OCI-LY7 (cell line): ENCODE measurements around the gene LY6G5C.

Experiments used
- EZH2phosphoT487 ChIP-seq: fragments of 200-600 bp; sonication (generic); IDR thresholded peaks from 2 replicates; pipeline ENCODE4 v1.6.1; 2018; ENCODE audit warnings: low read depth, borderline replicate concordance, mild to moderate bottlenecking, mixed run types, antibody characterized with exemption, low read length, moderate library complexity, mixed read lengths
- TF ChIP-seq, protein P1 (sequence below): fragments of 200-600 bp; sonication (generic); conservative IDR thresholded peaks from 2 replicates; pipeline ENCODE4 v1.5.1; 2014; ENCODE audit warnings: mild to moderate bottlenecking, antibody characterized with exemption, low read length, moderate library complexity, mixed read lengths

DNA sequence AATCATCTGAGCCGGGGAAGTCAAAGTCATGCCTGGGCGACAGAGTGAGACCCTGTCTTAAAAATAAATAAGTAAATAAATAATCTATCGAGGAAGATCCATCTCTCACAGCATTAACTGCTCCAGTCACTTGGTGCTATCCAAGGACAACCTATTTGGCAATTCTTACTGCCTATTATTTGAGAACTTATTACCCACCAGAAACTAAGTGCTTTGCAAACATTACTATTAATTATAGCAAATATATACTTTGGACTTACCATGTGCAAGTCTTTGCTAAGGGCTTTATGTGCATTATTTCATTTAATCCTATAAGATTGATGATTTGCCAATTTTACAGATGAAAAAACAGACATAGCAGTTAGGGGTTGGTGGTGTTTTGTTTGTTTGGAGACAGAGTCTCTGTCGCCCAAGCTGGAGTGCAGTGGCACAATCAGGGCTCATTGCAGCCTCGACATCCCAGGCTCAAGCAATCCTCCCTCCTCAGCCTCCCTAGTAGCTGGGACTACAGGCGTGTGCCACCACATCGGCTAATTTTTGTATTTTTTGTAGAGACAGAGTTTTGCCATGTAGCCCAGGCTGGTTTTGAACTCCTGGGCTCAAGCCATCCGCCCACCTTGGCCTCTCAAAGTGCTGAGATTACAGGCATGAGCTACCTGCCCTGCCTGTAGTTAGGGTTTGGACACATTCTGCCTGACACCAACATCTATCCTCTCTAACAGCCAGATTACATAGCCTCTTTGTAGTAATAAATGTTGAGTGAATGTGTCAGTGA, 26.1 kb downstream of the LY6G5C start:
- TF ChIP-seq, protein P1, sequence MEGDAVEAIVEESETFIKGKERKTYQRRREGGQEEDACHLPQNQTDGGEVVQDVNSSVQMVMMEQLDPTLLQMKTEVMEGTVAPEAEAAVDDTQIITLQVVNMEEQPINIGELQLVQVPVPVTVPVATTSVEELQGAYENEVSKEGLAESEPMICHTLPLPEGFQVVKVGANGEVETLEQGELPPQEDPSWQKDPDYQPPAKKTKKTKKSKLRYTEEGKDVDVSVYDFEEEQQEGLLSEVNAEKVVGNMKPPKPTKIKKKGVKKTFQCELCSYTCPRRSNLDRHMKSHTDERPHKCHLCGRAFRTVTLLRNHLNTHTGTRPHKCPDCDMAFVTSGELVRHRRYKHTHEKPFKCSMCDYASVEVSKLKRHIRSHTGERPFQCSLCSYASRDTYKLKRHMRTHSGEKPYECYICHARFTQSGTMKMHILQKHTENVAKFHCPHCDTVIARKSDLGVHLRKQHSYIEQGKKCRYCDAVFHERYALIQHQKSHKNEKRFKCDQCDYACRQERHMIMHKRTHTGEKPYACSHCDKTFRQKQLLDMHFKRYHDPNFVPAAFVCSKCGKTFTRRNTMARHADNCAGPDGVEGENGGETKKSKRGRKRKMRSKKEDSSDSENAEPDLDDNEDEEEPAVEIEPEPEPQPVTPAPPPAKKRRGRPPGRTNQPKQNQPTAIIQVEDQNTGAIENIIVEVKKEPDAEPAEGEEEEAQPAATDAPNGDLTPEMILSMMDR = no peak
- no peak for TF ChIP-seq EZH2phosphoT487
